K562 (cell line): Measurements from ENCODE around the gene SH3GLB2. TPM values are rescaled to one million over a fixed set of nuclear protein-coding genes. Genes with fewer than 3 reads are reported as not detected.

Source experiments
- ADNP ChIP-seq: fragments of 200-800 bp; sonication (Bioruptor generic); IDR thresholded peaks from 2 replicates; pipeline ENCODE4 v1.6.1; 2016; ENCODE audit warnings: missing genetic modification characterization, missing compliant biosample characterization
- BCOR ChIP-seq: fragments of 450-650 bp; IDR thresholded peaks from 2 replicates; pipeline ENCODE4 v1.6.1; 2016
- CC2D1A ChIP-seq: fragments of 450-650 bp; IDR thresholded peaks from 2 replicates; pipeline ENCODE4 v1.6.1; 2017; ENCODE audit warnings: mild to moderate bottlenecking
- CCAR2 ChIP-seq: fragments of 200-400 bp; formaldehyde crosslinking; IDR thresholded peaks from 2 replicates; pipeline ENCODE4 v1.6.1; 2017; ENCODE audit warnings: mild to moderate bottlenecking, low read depth, low read length
- ETV1 ChIP-seq: fragments of 450-650 bp; conservative IDR thresholded peaks from 2 replicates; pipeline ENCODE4 v1.6.1; 2016; ENCODE audit warnings: missing genetic modification characterization, control low read depth, low read depth, missing compliant biosample characterization
- FOS ChIP-seq: IDR thresholded peaks from 3 replicates; pipeline ENCODE4 v1.6.1; 2011; ENCODE audit not compliant: insufficient read length; ENCODE audit errors: extremely low read depth
- FOXK2 ChIP-seq, 2 experiments: fragments of 450-650 bp; IDR thresholded peaks in 1 of 2; conservative IDR thresholded peaks in 1 of 2; 2 replicates each; pipeline ENCODE4 v1.6.1; 2016; ENCODE audit warnings: low read depth in 2 of 2, mild to moderate bottlenecking in 1 of 2
- FOXP1 ChIP-seq: sonication (generic); formaldehyde crosslinking; IDR thresholded peaks from 2 replicates; pipeline ENCODE4 v1.8.0; 2022; ENCODE audit warnings: mild to moderate bottlenecking, missing genetic modification reagents
- GABPB1 ChIP-seq: sonication (generic); formaldehyde crosslinking; IDR thresholded peaks from 2 replicates; pipeline ENCODE4 v1.8.0; 2022; ENCODE audit warnings: mild to moderate bottlenecking, missing genetic modification reagents
- HIVEP1 ChIP-seq: fragments of 250-450 bp; sonication (Bioruptor Pico); IDR thresholded peaks from 2 replicates; pipeline ENCODE4 v1.4.0; 2020; ENCODE audit warnings: mild to moderate bottlenecking
- HNRNPH1 ChIP-seq: fragments of 200-400 bp; formaldehyde crosslinking; optimal IDR thresholded peaks from 2 replicates; pipeline ENCODE3; 2017; ENCODE audit warnings: low read depth, mild to moderate bottlenecking, low read length, moderate library complexity
- MAFK ChIP-seq: IDR thresholded peaks from 2 replicates; pipeline ENCODE4 v1.6.1; 2011; ENCODE audit warnings: low read length, improper control_type of control experiment
- MAZ ChIP-seq, 2 experiments: fragments of 450-650 bp in 1 of 2; sonication (generic) in 1 of 2; formaldehyde crosslinking; IDR thresholded peaks in 1 of 2; conservative IDR thresholded peaks in 1 of 2; 2 replicates each; pipeline versions ENCODE4 v1.4.0 to v1.5.0; 2020; ENCODE audit warnings: mild to moderate bottlenecking in 1 of 2, missing genetic modification reagents in 1 of 2
- MIER1 ChIP-seq: fragments of 450-650 bp; IDR thresholded peaks from 2 replicates; pipeline ENCODE4 v1.6.1; 2016; ENCODE audit warnings: antibody characterized with exemption, mild to moderate bottlenecking, low read depth
- MTA3 ChIP-seq: fragments of 450-650 bp; formaldehyde crosslinking; IDR thresholded peaks from 2 replicates; pipeline ENCODE4 v1.6.1; 2017; ENCODE audit warnings: mild to moderate bottlenecking, borderline replicate concordance
- SMARCC2 ChIP-seq: fragments of 450-650 bp; IDR thresholded peaks from 2 replicates; pipeline ENCODE4 v1.6.1; 2017; ENCODE audit warnings: antibody characterized with exemption, moderate library complexity, mild to moderate bottlenecking, low read depth
- TOE1 ChIP-seq, 2 experiments: fragments of 450-650 bp in 1 of 2; sonication (generic) in 1 of 2; formaldehyde crosslinking in 1 of 2; IDR thresholded peaks; 2 replicates each; pipeline versions ENCODE4 v1.7.1 to v1.8.0; 2016 to 2022; ENCODE audit warnings: borderline replicate concordance in 2 of 2, mild to moderate bottlenecking in 2 of 2, antibody characterized with exemption in 1 of 2, inconsistent platforms in 1 of 2, low read depth in 1 of 2, missing genetic modification reagents in 1 of 2, moderate library complexity in 1 of 2
- VEZF1 ChIP-seq: fragments of 200-800 bp; sonication (Bioruptor generic); IDR thresholded peaks from 2 replicates; pipeline ENCODE4 v1.6.1; 2017; ENCODE audit warnings: missing genetic modification characterization, missing compliant biosample characterization
- ZBTB12 ChIP-seq: fragments of 250-450 bp; sonication (Bioruptor Pico); IDR thresholded peaks from 2 replicates; pipeline ENCODE4 v1.4.0; 2020
- ZNF23 ChIP-seq: fragments of 250-450 bp; sonication (Bioruptor Pico); IDR thresholded peaks from 2 replicates; pipeline ENCODE4 v1.4.0; 2020; ENCODE audit warnings: mild to moderate bottlenecking
- ZNF512 ChIP-seq: IDR thresholded peaks from 2 replicates; pipeline ENCODE4 v1.6.1; 2016; ENCODE audit warnings: missing genetic modification characterization, missing compliant biosample characterization
- polyA plus RNA-seq, 8 experiments: library from polyadenylated mRNA; depleted of rRNA in 4 of 8; stranded (reverse) in 5 of 8; unstranded in 3 of 8; fragments of >200 nt; fragmentation: Nextera tagmentation in 2 of 8; fragmentation: Illumina TruSeq in 1 of 8; extraction: Ambion mirVana in 2 of 8; extraction: Trizol in 1 of 8; gene quantifications; 2 replicates each; pipeline versions ENCODE4 v1.2.1 to v1.2.3, GENCODE V29; 2011 to 2014; ENCODE audit warnings: inconsistent platforms in 1 of 8, missing spikeins in 1 of 8
- total RNA-seq, 7 experiments: library from RNA; depleted of rRNA in 6 of 7; stranded (reverse); fragments of >200 nt in 6 of 7; fragmentation: Illumina TruSeq in 2 of 7; extraction: Trizol in 2 of 7; gene quantifications; 2 replicates each; pipeline versions ENCODE4 v1.2.1 to v1.2.3, GENCODE V29; 2011 to 2021; ENCODE audit warnings: low replicate concordance in 1 of 7

Gene SH3GLB2
- total and polyA plus RNA-seq, 9 of the 15 experiments (the other 6 are each of a cell fraction or from before 2014, with no cell fraction given): 0.20 to 118 (median 58.8) TPM

GRCh38 chr9:129023036-129023907, 4.9 kb downstream of the SH3GLB2 start (continued):
- TF ChIP-seq VEZF1: peak; percentile 72
- peak; percentile 48; the same call in 1 of the 2 replicates for TF ChIP-seq TOE1 (IDR thresholded peaks at IDR 0.05; ENCODE audit: borderline replicate concordance)
- TF ChIP-seq TOE1 (CRISPR knock-in tag; IDR thresholded peaks at IDR 0.05; ENCODE audit: borderline replicate concordance, low read depth): no peak
- peak; percentile 57; the same call in 1 of the 2 replicates for TF ChIP-seq GABPB1 (CRISPR knock-in tag)
- no peak for TF ChIP-seq ZNF23 (CRISPR knock-in tag)
- TF ChIP-seq FOS: no peak
- TF ChIP-seq CC2D1A: peak; percentile 68
- no peak for TF ChIP-seq HNRNPH1
- no peak for TF ChIP-seq CCAR2
- TF ChIP-seq HIVEP1: no peak
- TF ChIP-seq SMARCC2: peak; percentile 65; the same call in 1 of the 2 replicates
- peak in 1 of 2 experiments; percentile 26; a peak in 2 of 4 replicates for TF ChIP-seq FOXK2 (conservative IDR thresholded peaks at IDR 0.05 in 1 of 2, IDR thresholded peaks at IDR 0.05 in 1 of 2; ENCODE audit: low read depth in 2 of 2)
- TF ChIP-seq MIER1: 0 out of 2 replicates have a peak, but pooled peaks have one; percentile 20
- TF ChIP-seq BCOR: peak; percentile 99
- peak; percentile 49 to 74; a peak in 2 of 4 replicates for TF ChIP-seq MAZ (CRISPR knock-in tag; conservative IDR thresholded peaks at IDR 0.05 in 1 of 2, IDR thresholded peaks at IDR 0.05 in 1 of 2)
- peak; percentile 66; the same call in 1 of the 2 replicates for TF ChIP-seq FOXP1
- no peak for TF ChIP-seq ZNF512
- peak; percentile 90 for TF ChIP-seq MTA3
- peak; percentile 40; the same call in 1 of the 2 replicates for TF ChIP-seq ZBTB12
- TF ChIP-seq MAFK: no peak
- TF ChIP-seq ADNP: peak; percentile 98
- TF ChIP-seq ETV1 (tag): 0 out of 2 replicates have a peak, but pooled peaks have one; percentile 41
